Fibroblast of lung (primary cell): ENCODE results near the gene DUSP1. TPM values are rescaled to one million over a fixed set of nuclear protein-coding genes. Genes with fewer than 3 reads are reported as not detected.

Source experiments
- DNase-seq, 2 donors: peaks; one replicate each; pipeline versions ENCODE4 v3.0.0 to v3.0.0-alpha.2; 2010; ENCODE audit warnings: low read depth in 2 of 2
- H2AFZ ChIP-seq: 2 replicates; pipeline ENCODE4 v1.5.1; 2012; ENCODE audit warnings: low read length, control low read depth, inconsistent platforms
- H3K27ac ChIP-seq: 2 replicates; pipeline ENCODE4 v1.5.1; 2011; ENCODE audit warnings: low read length, control low read depth; ENCODE audit not compliant: insufficient read depth
- H3K27me3 ChIP-seq: 2 replicates; pipeline ENCODE4 v1.5.1; 2011; ENCODE audit warnings: mild to moderate bottlenecking, low read length; ENCODE audit not compliant: control insufficient read depth, insufficient read depth
- H3K36me3 ChIP-seq: 2 replicates; pipeline ENCODE4 v1.5.1; 2011; ENCODE audit warnings: low read length; ENCODE audit not compliant: control insufficient read depth, insufficient read depth
- H3K4me1 ChIP-seq: 2 replicates; pipeline ENCODE4 v1.5.1; 2011; ENCODE audit warnings: low read length; ENCODE audit not compliant: control insufficient read depth, insufficient read depth; ENCODE audit errors: extremely low read depth
- H3K4me2 ChIP-seq: 2 replicates; pipeline ENCODE4 v1.5.1; 2011; ENCODE audit warnings: low read length, control low read depth; ENCODE audit not compliant: insufficient read depth; ENCODE audit errors: extremely low read depth
- H3K4me3 ChIP-seq, 4 experiments: fragments of 200-600 bp in 1 of 4; sonication (generic) in 1 of 4; replicated peaks in 1 of 4; 2 replicates each; pipeline ENCODE4 v1.5.1; 2011 to 2016; ENCODE audit warnings: low read length in 4 of 4, low read depth in 3 of 4, mild to moderate bottlenecking in 3 of 4, control low read depth in 2 of 4, inconsistent platforms in 1 of 4, mixed read lengths in 1 of 4; ENCODE audit not compliant: insufficient read depth in 1 of 4; ENCODE audit errors: control extremely low read depth in 1 of 4
- H3K79me2 ChIP-seq: 2 replicates; pipeline ENCODE4 v1.5.1; 2012; ENCODE audit warnings: mild to moderate bottlenecking, low read length, inconsistent platforms; ENCODE audit not compliant: control insufficient read depth, insufficient read depth
- H3K9ac ChIP-seq: 2 replicates; pipeline ENCODE4 v1.5.1; 2011; ENCODE audit warnings: mild to moderate bottlenecking, low read length, control low read depth; ENCODE audit not compliant: insufficient read depth
- H3K9me3 ChIP-seq: 2 replicates; pipeline ENCODE4 v1.5.1; 2012; ENCODE audit warnings: low read depth, low read length; ENCODE audit not compliant: control insufficient read depth, insufficient read depth
- H4K20me1 ChIP-seq: 2 replicates; pipeline ENCODE4 v1.5.1; 2011; ENCODE audit warnings: low read length; ENCODE audit not compliant: control insufficient read depth, insufficient read depth; ENCODE audit errors: extremely low read depth
- EZH2 ChIP-seq: IDR thresholded peaks from 2 replicates; pipeline ENCODE4 v1.5.1; 2012; ENCODE audit warnings: low read length, control low read depth, mild to moderate bottlenecking; ENCODE audit errors: missing control alignments
- polyA plus RNA-seq, 2 donors: library from polyadenylated mRNA; depleted of rRNA in 1 of 2; stranded (reverse) in 1 of 2; unstranded in 1 of 2; fragments of >200 nt; gene quantifications; 2 replicates each; pipeline ENCODE4 v1.2.1, GENCODE V29; 2011 to 2012; ENCODE audit warnings: missing spikeins in 1 of 2
- total RNA-seq: library from RNA; depleted of rRNA; stranded (reverse); fragments of >200 nt; gene quantifications from 2 replicates; pipeline ENCODE4 v1.2.1, GENCODE V29; 2014
- TF ChIP-seq, protein P1 (sequence below), 2 donors: IDR thresholded peaks in 1 of 2; conservative IDR thresholded peaks in 1 of 2; 1 replicate in 1 of 2; 2 replicates in 1 of 2; pipeline ENCODE4 v1.5.1; 2011 to 2012; ENCODE audit warnings: low read length in 2 of 2, control low read depth in 1 of 2, inconsistent platforms in 1 of 2, low read depth in 1 of 2, mild to moderate bottlenecking in 1 of 2

Gene DUSP1
- total and polyA plus RNA-seq, 2 donors (not counting 1 experiment from before 2014, with no cell fraction given), result 121 to 148 TPM

DNA sequence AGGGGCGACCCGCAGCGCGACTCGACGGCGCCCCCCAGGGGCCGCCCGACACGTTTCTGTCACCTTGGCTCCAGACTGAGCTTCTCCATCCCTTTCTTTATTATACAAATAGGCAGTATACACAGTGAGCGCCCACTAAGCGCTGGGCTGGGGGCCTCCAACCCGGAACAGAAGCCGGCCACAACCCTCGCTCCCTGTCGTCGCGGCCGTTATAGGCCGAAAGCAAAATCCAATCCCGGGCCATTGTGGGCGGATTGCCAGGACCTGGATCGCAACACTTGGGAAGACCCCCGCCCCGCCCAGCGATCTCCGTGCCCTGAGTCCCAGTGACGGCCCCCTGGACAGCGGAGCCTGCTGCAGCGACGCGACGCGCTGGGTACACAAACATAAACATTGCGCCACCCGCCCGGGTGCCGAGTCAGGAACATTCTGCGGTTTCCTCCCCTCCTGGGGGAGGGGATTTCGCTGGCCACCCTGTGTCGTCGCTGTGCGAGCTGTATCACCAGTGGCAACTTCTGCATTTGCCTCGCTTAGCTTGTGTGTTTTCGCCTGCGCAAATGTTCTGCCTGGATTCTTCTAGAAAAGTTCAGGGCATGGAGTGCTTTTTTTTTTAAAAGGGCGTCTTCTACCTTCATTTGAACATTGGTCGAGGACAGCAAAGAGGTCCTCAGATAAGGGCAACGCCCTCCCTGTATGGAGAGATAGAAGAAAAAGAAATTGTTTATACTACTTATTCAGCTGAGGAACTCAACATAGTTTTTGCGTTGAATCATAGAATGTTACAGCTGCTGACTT lies 1.3 kb upstream of the DUSP1 start:
- Histone ChIP-seq H3K27ac (peak overlapping the region; percentile 100), H3K9me3 (no peaks in the 10 kb centered on the region), H4K20me1 (no peaks in the 10 kb centered on the region), H2AFZ (no peak overlapping the region), H3K4me3 (peak overlapping the region; percentile 29 to 53 (median 42)), H3K36me3 (peaks cover 15% of the 10 kb centered on the region), H3K4me2 (peak overlapping the region; percentile 88), H3K4me1 (peaks cover 26% of the 10 kb centered on the region), H3K27me3 (no peaks in the 10 kb centered on the region), H3K79me2 (peaks cover 36% of the 10 kb centered on the region), H3K9ac (peak overlapping the region; percentile 96)
- DNase-seq, result peak; percentile 96 to 97
- TF ChIP-seq EZH2, result no peak
- TF ChIP-seq, protein P1, sequence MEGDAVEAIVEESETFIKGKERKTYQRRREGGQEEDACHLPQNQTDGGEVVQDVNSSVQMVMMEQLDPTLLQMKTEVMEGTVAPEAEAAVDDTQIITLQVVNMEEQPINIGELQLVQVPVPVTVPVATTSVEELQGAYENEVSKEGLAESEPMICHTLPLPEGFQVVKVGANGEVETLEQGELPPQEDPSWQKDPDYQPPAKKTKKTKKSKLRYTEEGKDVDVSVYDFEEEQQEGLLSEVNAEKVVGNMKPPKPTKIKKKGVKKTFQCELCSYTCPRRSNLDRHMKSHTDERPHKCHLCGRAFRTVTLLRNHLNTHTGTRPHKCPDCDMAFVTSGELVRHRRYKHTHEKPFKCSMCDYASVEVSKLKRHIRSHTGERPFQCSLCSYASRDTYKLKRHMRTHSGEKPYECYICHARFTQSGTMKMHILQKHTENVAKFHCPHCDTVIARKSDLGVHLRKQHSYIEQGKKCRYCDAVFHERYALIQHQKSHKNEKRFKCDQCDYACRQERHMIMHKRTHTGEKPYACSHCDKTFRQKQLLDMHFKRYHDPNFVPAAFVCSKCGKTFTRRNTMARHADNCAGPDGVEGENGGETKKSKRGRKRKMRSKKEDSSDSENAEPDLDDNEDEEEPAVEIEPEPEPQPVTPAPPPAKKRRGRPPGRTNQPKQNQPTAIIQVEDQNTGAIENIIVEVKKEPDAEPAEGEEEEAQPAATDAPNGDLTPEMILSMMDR (conservative IDR thresholded peaks at IDR 0.05 in 1 of 2, IDR thresholded peaks at IDR 0.05 in 1 of 2; ENCODE audit: low read depth in 1 of 2, low read length in 2 of 2), result peak; percentile 69 to 72

DNA sequence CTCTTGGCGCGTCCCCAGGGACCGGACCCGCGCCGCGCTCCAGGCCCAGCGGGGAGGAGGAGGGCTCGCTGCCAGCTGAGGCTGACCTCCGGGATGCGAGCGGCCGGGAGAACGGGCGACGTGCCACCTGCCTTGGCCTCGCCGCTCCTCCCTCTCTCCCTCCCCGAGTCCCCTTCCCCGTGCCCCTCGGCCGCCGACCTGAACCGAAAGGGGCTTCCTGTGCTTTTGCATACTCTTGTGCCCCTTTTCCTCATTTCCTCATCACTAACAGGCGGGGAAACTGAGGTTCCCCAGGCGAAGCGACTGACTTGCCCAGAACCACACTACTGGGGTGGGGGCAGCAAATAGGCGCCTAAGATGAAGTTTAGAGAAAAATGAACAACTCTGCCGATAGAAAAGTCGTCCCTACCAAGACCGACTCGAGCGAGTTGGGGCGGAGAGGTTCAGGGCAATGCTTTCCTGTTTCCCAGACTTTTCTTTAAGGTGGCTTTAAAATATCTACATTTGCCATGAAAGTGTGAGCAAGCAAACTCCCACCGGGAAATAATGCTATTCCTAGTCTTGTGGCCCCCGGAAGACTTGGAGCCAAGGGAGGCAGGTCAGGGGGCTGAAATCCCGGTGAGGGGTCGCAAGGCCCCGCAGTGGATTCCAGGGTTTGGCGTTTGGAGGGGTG lies 580 bp upstream of the DUSP1 start:
- peak overlapping the region; percentile 88 for H3K4me2 ChIP-seq
- DNase-seq, result peak; percentile 58 to 74
- no peaks in the 10 kb centered on the region for H4K20me1 ChIP-seq
- peak overlapping the region; percentile 96 for H3K9ac ChIP-seq
- H3K4me3 ChIP-seq, result peak overlapping the region; percentile 29 to 53 (median 42)
- no peaks in the 10 kb centered on the region for H3K27me3 ChIP-seq
- no peak overlapping the region for H2AFZ ChIP-seq
- peaks cover 36% of the 10 kb centered on the region for H3K79me2 ChIP-seq
- no peaks in the 10 kb centered on the region for H3K9me3 ChIP-seq
- peaks cover 24% of the 10 kb centered on the region for H3K4me1 ChIP-seq
- peaks cover 15% of the 10 kb centered on the region for H3K36me3 ChIP-seq
- H3K27ac ChIP-seq, result peak overlapping the region; percentile 100
- TF ChIP-seq EZH2, result no peak
- TF ChIP-seq, protein P1 (conservative IDR thresholded peaks at IDR 0.05 in 1 of 2, IDR thresholded peaks at IDR 0.05 in 1 of 2; ENCODE audit: low read depth in 1 of 2, low read length in 2 of 2), result no peak

DNA sequence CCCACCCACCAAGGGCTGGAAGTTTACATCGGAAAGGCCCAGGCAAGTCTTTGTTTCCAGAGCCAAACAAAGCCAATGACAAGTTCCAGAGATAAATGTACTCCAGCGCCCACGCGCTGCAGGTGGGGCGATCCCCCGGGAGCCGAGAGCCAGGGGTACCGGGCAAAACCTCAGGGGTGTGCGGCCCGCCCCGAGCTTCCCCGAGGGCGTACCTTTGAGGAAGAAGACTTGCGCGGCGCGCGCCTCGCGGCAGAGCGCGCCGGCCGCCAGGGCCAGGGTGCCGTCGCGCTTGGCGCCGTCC lies 671 bp downstream of the DUSP1 start:
- Histone ChIP-seq H3K27me3 (no peaks in the 10 kb centered on the region), H3K36me3 (peaks cover 15% of the 10 kb centered on the region), H3K9me3 (no peaks in the 10 kb centered on the region), H3K9ac (peak overlapping the region; percentile 99), H2AFZ (no peak overlapping the region), H3K4me1 (peaks cover 24% of the 10 kb centered on the region), H3K27ac (peak overlapping the region; percentile 91), H4K20me1 (no peaks in the 10 kb centered on the region), H3K4me2 (peak overlapping the region; percentile 5), H3K4me3 (peak overlapping the region; percentile 55 to 100 (median 74)), H3K79me2 (peaks cover 36% of the 10 kb centered on the region)
- no peak for TF ChIP-seq EZH2
- TF ChIP-seq, protein P1 (conservative IDR thresholded peaks at IDR 0.05 in 1 of 2, IDR thresholded peaks at IDR 0.05 in 1 of 2; ENCODE audit: low read depth in 1 of 2, low read length in 2 of 2), result no peak
- peak in 1 of 2 donors; percentile 47 for DNase-seq
